ENCODE data around the gene TMEM270. TPM values are rescaled to one million over a fixed set of nuclear protein-coding genes. Genes with fewer than 3 reads are reported as not detected.

TMEM270 gene
- total RNA-seq, 1 experiment from 2014 or later, result 1.1 TPM

GRCh38 chr7:73838642-73839041, 22.3 kb upstream of the TMEM270 start:
- Histone ChIP-seq H3K9me3 (ENCODE audit: control insufficient read depth in 1 of 2, insufficient read depth in 1 of 2, low read depth in 1 of 2, low read length in 2 of 2) (no peaks in the 10 kb centered on the region), H3K4me2 (ENCODE audit: low read length) (peak overlapping the region; percentile 19), H3K4me3 (replicated peaks in 1 of 2; ENCODE audit: low read depth in 1 of 2, low read length in 2 of 2) (no peak overlapping the region), H2AFZ (ENCODE audit: low read depth, low read length, poor library complexity, severe bottlenecking) (no peak overlapping the region), H3K79me2 (ENCODE audit: insufficient read depth, low read length) (peaks cover 9% of the 10 kb centered on the region; the same call in 1 of the 2 replicates), H4K20me1 (ENCODE audit: insufficient read depth) (no peaks in the 10 kb centered on the region), H3K27me3 (ENCODE audit: insufficient read depth, low read length) (no peaks in the 10 kb centered on the region), H3K9ac (ENCODE audit: low read length) (no peak overlapping the region), H3K36me3 (ENCODE audit: control insufficient read depth in 1 of 2, insufficient read depth in 2 of 2, low read length in 2 of 2) (no peaks in the 10 kb centered on the region; a peak in 1 of 4 replicates), H3K9me2 (ENCODE audit: insufficient read depth) (no peaks in the 10 kb centered on the region), H3K4me1 (ENCODE audit: control insufficient read depth in 1 of 2, insufficient read depth in 2 of 2, low read length in 2 of 2) (peaks cover 45 to 68% of the 10 kb centered on the region in 2 experiments), H3K27ac (ENCODE audit: low read depth, low read length) (peak overlapping the region; percentile 71)
- DNase-seq (ENCODE audit: low read depth, low spot score) (no peak), ATAC-seq (no peak)
- ChIA-PET RAD21 (ENCODE audit: low non-redundant PET in 1 of 2, low total read pairs in 2 of 2, uncharacterized antibody in 2 of 2, unreplicated experiment in 2 of 2) (no interaction called here), CTCF (no interaction called here), POLR2A (no interaction called here)
- TF ChIP-seq RAD21 (IDR thresholded peaks at IDR 0.05; ENCODE audit: low read depth), result no peak
- TF ChIP-seq EZH2 (IDR thresholded peaks at IDR 0.05), result no peak
- no peak for TF ChIP-seq ZNF274 (IDR thresholded peaks at IDR 0.05; ENCODE audit: low read depth, low read length)
- TF ChIP-seq ZBTB33 (IDR thresholded peaks at IDR 0.05; ENCODE audit: extremely low read depth, insufficient replicate concordance, low read length), result no peak
- TF ChIP-seq ELF1 (IDR thresholded peaks at IDR 0.05; ENCODE audit: borderline replicate concordance, low read depth), result no peak
- TF ChIP-seq POLR2AphosphoS5 (IDR thresholded peaks at IDR 0.05; ENCODE audit: low read depth, low read length), result no peak
- no peak for TF ChIP-seq CTCF (IDR thresholded peaks at IDR 0.05 in 2 of 3, conservative IDR thresholded peaks at IDR 0.05 in 1 of 3; ENCODE audit: borderline replicate concordance in 1 of 3, insufficient read depth in 1 of 3, low read depth in 2 of 3, low read length in 2 of 3)
- TF ChIP-seq YY1 (IDR thresholded peaks at IDR 0.05; ENCODE audit: extremely low read depth, insufficient replicate concordance, low read depth, low read length), result no peak
- no peak for TF ChIP-seq CEBPB (IDR thresholded peaks at IDR 0.05; ENCODE audit: low read depth)
- no peak for TF ChIP-seq SRF (IDR thresholded peaks at IDR 0.05; ENCODE audit: low read depth)
- no peak for TF ChIP-seq FOSL1 (IDR thresholded peaks at IDR 0.05; ENCODE audit: low read depth)
- no peak for TF ChIP-seq JUND (IDR thresholded peaks at IDR 0.05)
- no peak for TF ChIP-seq MAX (IDR thresholded peaks at IDR 0.05)
- TF ChIP-seq SP1 (IDR thresholded peaks at IDR 0.05; ENCODE audit: low read depth), result no peak
- TF ChIP-seq REST (IDR thresholded peaks at IDR 0.05; ENCODE audit: low read depth), result no peak
- no peak for TF ChIP-seq TCF7L2 (IDR thresholded peaks at IDR 0.05; ENCODE audit: borderline replicate concordance, extremely low read depth, insufficient read depth, insufficient read length)
- no peak for TF ChIP-seq EZH2phosphoT487 (IDR thresholded peaks at IDR 0.05; ENCODE audit: borderline replicate concordance)
- no peak for TF ChIP-seq SIN3A (IDR thresholded peaks at IDR 0.05; ENCODE audit: low read depth)
- TF ChIP-seq ZFX (IDR thresholded peaks at IDR 0.05), result no peak
- no peak for TF ChIP-seq CBX3 (IDR thresholded peaks at IDR 0.05; ENCODE audit: low read depth)
- intact Hi-C loops (cut with micrococcal nuclease), result no loop called here
- BruUV-seq (replicated peaks), result no TSS peak

All from HCT116 (cell line).